HCT116 (cell line): ENCODE measurements around the gene KRCC1.
"Not testable (repeated sequence)": the region's sequence is repeated elsewhere in the genome, so short reads cannot be mapped to it uniquely, and the experiment has no call there.

ENCODE experiments used
- ATF3 ChIP-seq: IDR thresholded peaks from 2 replicates; pipeline ENCODE4 v1.6.1; 2012
- CTCF ChIP-seq, 3 experiments: fragments of 200-600 bp in 1 of 3; sonication (generic) in 1 of 3; IDR thresholded peaks in 2 of 3; conservative IDR thresholded peaks in 1 of 3; 2 replicates each; pipeline ENCODE4 v1.5.1; 2012 to 2017; ENCODE audit warnings: low read depth in 2 of 3, low read length in 2 of 3, antibody characterized with exemption in 1 of 3, borderline replicate concordance in 1 of 3, control low read depth in 1 of 3, mild to moderate bottlenecking in 1 of 3, mixed read lengths in 1 of 3, mixed run types in 1 of 3, moderate library complexity in 1 of 3; ENCODE audit not compliant: insufficient read depth in 1 of 3
- ELF1 ChIP-seq: IDR thresholded peaks from 2 replicates; pipeline ENCODE4 v1.6.1; 2012; ENCODE audit warnings: low read depth, borderline replicate concordance
- EZH2 ChIP-seq: fragments of 200-600 bp; sonication (generic); IDR thresholded peaks from 2 replicates; pipeline ENCODE4 v1.6.1; 2017; ENCODE audit warnings: antibody characterized with exemption, mixed run types
- POLR2A ChIP-seq: IDR thresholded peaks from 2 replicates; pipeline ENCODE4 v1.7.0; 2011; ENCODE audit warnings: borderline replicate concordance; ENCODE audit not compliant: insufficient read depth, insufficient read length; ENCODE audit errors: extremely low read depth
- SRF ChIP-seq: IDR thresholded peaks from 2 replicates; pipeline ENCODE4 v1.6.1; 2012; ENCODE audit warnings: low read depth
- TCF7L2 ChIP-seq: IDR thresholded peaks from 2 replicates; pipeline ENCODE4 v1.7.0; 2011; ENCODE audit warnings: borderline replicate concordance, inconsistent platforms; ENCODE audit not compliant: insufficient read depth, insufficient read length; ENCODE audit errors: extremely low read depth

GRCh38 chr2:87985902-87986301 lies 69.7 kb downstream of the KRCC1 start:
- not testable (repeated sequence) for TF ChIP-seq SRF; ELF1; CTCF (IDR thresholded peaks at IDR 0.05 in 2 of 3, conservative IDR thresholded peaks at IDR 0.05 in 1 of 3; ENCODE audit: borderline replicate concordance in 1 of 3, insufficient read depth in 1 of 3, low read depth in 2 of 3, low read length in 2 of 3); TCF7L2; EZH2; POLR2A; ATF3
